MM.1S (cell line): Measurements from ENCODE around the gene BTRC.
"Not testable (repeated sequence)": the region's sequence is repeated elsewhere in the genome, so short reads cannot be mapped to it uniquely, and the experiment has no call there.

Experiments used
- DNase-seq: peaks from one replicate; pipeline ENCODE4 v3.0.0-alpha.2; 2015
- H2AFZ ChIP-seq: fragments of 300-600 bp; sonication (generic); 2 replicates; pipeline ENCODE4 v1.6.0; 2016; ENCODE audit warnings: antibody characterized with exemption, low read length
- H3F3A ChIP-seq: fragments of 300-600 bp; sonication (generic); 2 replicates; pipeline ENCODE4 v1.6.1; 2016; ENCODE audit warnings: mild to moderate bottlenecking, antibody characterized with exemption, low read length, moderate library complexity, mixed read lengths; ENCODE audit not compliant: insufficient read depth
- H3K27ac ChIP-seq: fragments of 300-600 bp; sonication (generic); 2 replicates; pipeline ENCODE4 v1.5.1; 2016; ENCODE audit warnings: mild to moderate bottlenecking, low read length
- H3K27me3 ChIP-seq: fragments of 300-600 bp; sonication (generic); replicated peaks from 2 replicates; pipeline ENCODE4 v1.6.0; 2016; ENCODE audit warnings: low read length; ENCODE audit not compliant: insufficient read depth
- H3K36me3 ChIP-seq: fragments of 300-600 bp; sonication (generic); replicated peaks from 2 replicates; pipeline ENCODE4 v1.6.1; 2016; ENCODE audit warnings: mild to moderate bottlenecking, low read length, mixed read lengths; ENCODE audit not compliant: insufficient read depth
- H3K4me1 ChIP-seq: fragments of 300-600 bp; sonication (generic); 2 replicates; pipeline ENCODE4 v1.6.1; 2016; ENCODE audit warnings: low read length, mixed read lengths
- H3K4me2 ChIP-seq: fragments of 300-600 bp; sonication (generic); 2 replicates; pipeline ENCODE4 v1.6.0; 2016; ENCODE audit warnings: low read depth, low read length
- H3K4me3 ChIP-seq: fragments of 300-600 bp; sonication (generic); 2 replicates; pipeline ENCODE4 v1.5.1; 2016; ENCODE audit warnings: low read length, mixed read lengths
- H3K79me2 ChIP-seq: fragments of 300-600 bp; sonication (generic); 2 replicates; pipeline ENCODE4 v1.6.1; 2016; ENCODE audit warnings: mixed run types, low read length, mixed read lengths
- H3K9ac ChIP-seq: fragments of 300-600 bp; sonication (generic); 2 replicates; pipeline ENCODE4 v1.6.1; 2016; ENCODE audit warnings: low read length, mixed read lengths
- H3K9me2 ChIP-seq: fragments of 300-600 bp; sonication (generic); replicated peaks from 2 replicates; pipeline ENCODE4 v1.6.1; 2016; ENCODE audit warnings: mild to moderate bottlenecking, low read length, mixed read lengths; ENCODE audit not compliant: insufficient read depth
- H3K9me3 ChIP-seq: fragments of 300-600 bp; sonication (generic); replicated peaks from 2 replicates; pipeline ENCODE4 v1.6.1; 2016; ENCODE audit warnings: mild to moderate bottlenecking, low read length, mixed read lengths; ENCODE audit not compliant: insufficient read depth
- H4K20me1 ChIP-seq: fragments of 300-600 bp; sonication (generic); 2 replicates; pipeline ENCODE4 v1.6.1; 2016; ENCODE audit warnings: mild to moderate bottlenecking, low read length, moderate library complexity, mixed read lengths; ENCODE audit not compliant: insufficient read depth
- CTCF ChIP-seq: fragments of 300-600 bp; sonication (generic); IDR thresholded peaks from 2 replicates; pipeline ENCODE4 v1.5.1; 2016; ENCODE audit warnings: antibody characterized with exemption, low read length, mixed read lengths
- EZH2 ChIP-seq: fragments of 300-600 bp; sonication (generic); optimal IDR thresholded peaks from 2 replicates; pipeline ENCODE3; 2017; ENCODE audit warnings: low read depth, mild to moderate bottlenecking, antibody characterized with exemption, low read length, mixed read lengths
- EZH2phosphoT487 ChIP-seq: fragments of 300-600 bp; sonication (generic); IDR thresholded peaks from 2 replicates; pipeline ENCODE4 v1.6.1; 2018; ENCODE audit warnings: antibody characterized with exemption, low read length

BTRC gene

GRCh38 chr10:101355072-101355706, 1.2 kb downstream of the BTRC start:
- DNase-seq: no peak
- Histone ChIP-seq H3K4me1 (peaks cover 15% of the 10 kb centered on the region; the same call in 1 of the 2 replicates), H2AFZ (no peak overlapping the region), H3K4me2 (peak overlapping the region; percentile 70), H3K79me2 (peaks cover 14% of the 10 kb centered on the region), H3K9me3 (no peaks in the 10 kb centered on the region), H3K9ac (peak overlapping the region; percentile 80; the same call in 1 of the 2 replicates), H4K20me1 (no peaks in the 10 kb centered on the region), H3K27me3 (no peaks in the 10 kb centered on the region), H3K27ac (no peak overlapping the region), H3K4me3 (peak overlapping the region; percentile 82), H3F3A (no peaks in the 10 kb centered on the region; the same call in 1 of the 2 replicates), H3K9me2 (no peaks in the 10 kb centered on the region), H3K36me3 (no peaks in the 10 kb centered on the region)
- TF ChIP-seq CTCF: no peak
- no peak for TF ChIP-seq EZH2
- no peak for TF ChIP-seq EZH2phosphoT487

- no peak overlapping the region for H2AFZ ChIP-seq
- DNase-seq: no peak
- no peaks in the 10 kb centered on the region for H3K27me3 ChIP-seq
- no peaks in the 10 kb centered on the region for H3K9me2 ChIP-seq
- H3K9ac ChIP-seq: no peak overlapping the region
- H3K79me2 ChIP-seq: peaks cover 14% of the 10 kb centered on the region
- H3K27ac ChIP-seq: no peak overlapping the region
- H3K4me3 ChIP-seq: no peak overlapping the region
- H3K4me1 ChIP-seq: peaks cover 15% of the 10 kb centered on the region; the same call in 1 of the 2 replicates
- no peaks in the 10 kb centered on the region for H3K9me3 ChIP-seq
- H3K4me2 ChIP-seq: no peak overlapping the region
- no peaks in the 10 kb centered on the region; the same call in 1 of the 2 replicates for H3F3A ChIP-seq
- no peaks in the 10 kb centered on the region for H3K36me3 ChIP-seq
- no peaks in the 10 kb centered on the region for H4K20me1 ChIP-seq
- TF ChIP-seq EZH2phosphoT487: no peak
Observed at GRCh38 chr10:101356132-101356531, 2.2 kb downstream of the BTRC start.

GRCh38 chr10:101357958-101358357, 4.0 kb downstream of the BTRC start:
- Histone ChIP-seq H4K20me1 (no peaks in the 10 kb centered on the region), H3K36me3 (no peaks in the 10 kb centered on the region), H3K4me2 (no peak overlapping the region), H3K79me2 (peaks cover 14% of the 10 kb centered on the region), H3K9me3 (no peaks in the 10 kb centered on the region), H3F3A (no peaks in the 10 kb centered on the region; the same call in 1 of the 2 replicates), H3K4me3 (no peak overlapping the region), H3K27me3 (no peaks in the 10 kb centered on the region), H3K4me1 (peaks cover 15% of the 10 kb centered on the region; the same call in 1 of the 2 replicates), H3K27ac (no peak overlapping the region), H3K9ac (no peak overlapping the region), H2AFZ (no peak overlapping the region), H3K9me2 (no peaks in the 10 kb centered on the region)
- TF ChIP-seq CTCF (no peak), EZH2phosphoT487 (no peak), EZH2 (no peak)
- DNase-seq: no peak

- Histone ChIP-seq H3K79me2 (peaks cover 14% of the 10 kb centered on the region), H3K4me1 (peaks cover 10% of the 10 kb centered on the region; the same call in 1 of the 2 replicates), H2AFZ (no peak overlapping the region), H3K9me2 (no peaks in the 10 kb centered on the region), H4K20me1 (no peaks in the 10 kb centered on the region), H3K9me3 (no peaks in the 10 kb centered on the region), H3F3A (no peaks in the 10 kb centered on the region; the same call in 1 of the 2 replicates), H3K9ac (no peak overlapping the region), H3K27me3 (no peaks in the 10 kb centered on the region), H3K36me3 (no peaks in the 10 kb centered on the region), H3K4me2 (no peak overlapping the region), H3K27ac (no peak overlapping the region), H3K4me3 (no peak overlapping the region)
- DNase-seq: no peak
- no peak for TF ChIP-seq EZH2phosphoT487
- TF ChIP-seq CTCF: no peak
- TF ChIP-seq EZH2: no peak
Observed at GRCh38 chr10:101358706-101359300, 4.8 kb downstream of the BTRC start.

GRCh38 chr10:101360090-101360489, 6.1 kb downstream of the BTRC start:
- H3K9me3 ChIP-seq, H3K9me2 ChIP-seq, H3K27ac ChIP-seq, H3F3A ChIP-seq, H3K79me2 ChIP-seq, DNase-seq, H3K4me3 ChIP-seq, H2AFZ ChIP-seq, H3K36me3 ChIP-seq, H3K4me2 ChIP-seq, H3K4me1 ChIP-seq, H3K27me3 ChIP-seq, H3K9ac ChIP-seq, H4K20me1 ChIP-seq: not testable (repeated sequence)
